ENCODE measurements around the gene PHLDB2.

Gene PHLDB2

DNA sequence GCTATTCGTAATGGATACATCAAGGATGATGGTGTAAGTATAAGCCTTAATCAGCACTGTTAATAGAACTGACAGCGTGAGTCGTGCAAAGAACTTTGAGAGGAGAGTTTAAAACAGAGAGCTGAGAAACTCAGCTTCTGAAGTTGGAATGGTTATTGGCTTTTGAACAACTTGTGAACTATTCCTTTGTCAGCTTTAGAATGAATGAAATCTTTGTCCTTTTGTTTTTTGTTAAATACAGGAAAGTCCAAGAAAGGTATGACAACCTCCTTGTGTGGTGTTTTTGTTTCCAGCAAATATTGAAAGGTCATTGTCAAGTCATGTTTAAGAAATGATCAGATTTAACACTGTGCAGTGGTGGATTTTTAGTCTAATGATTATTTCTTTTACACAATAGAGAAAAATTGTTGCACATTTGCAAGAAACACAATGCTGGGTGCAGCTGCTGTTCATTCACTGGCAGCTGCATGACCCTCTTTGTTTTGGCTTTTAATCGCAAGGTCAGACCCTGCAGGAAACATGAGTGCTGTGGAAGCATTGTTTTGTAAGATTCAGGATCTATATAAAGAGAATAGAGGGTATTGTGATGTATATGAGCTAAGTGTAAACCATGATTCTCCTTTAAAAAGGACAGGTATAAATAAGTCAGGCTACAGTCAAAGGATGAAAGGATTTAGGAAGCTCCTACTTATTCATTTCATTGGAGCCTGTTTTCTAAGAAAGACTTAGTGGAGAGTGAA lies 98.1 kb downstream of the PHLDB2 start:
- H3K4me3 ChIP-seq (ENCODE audit: low read depth, low read length), result no peak overlapping the region

DNA sequence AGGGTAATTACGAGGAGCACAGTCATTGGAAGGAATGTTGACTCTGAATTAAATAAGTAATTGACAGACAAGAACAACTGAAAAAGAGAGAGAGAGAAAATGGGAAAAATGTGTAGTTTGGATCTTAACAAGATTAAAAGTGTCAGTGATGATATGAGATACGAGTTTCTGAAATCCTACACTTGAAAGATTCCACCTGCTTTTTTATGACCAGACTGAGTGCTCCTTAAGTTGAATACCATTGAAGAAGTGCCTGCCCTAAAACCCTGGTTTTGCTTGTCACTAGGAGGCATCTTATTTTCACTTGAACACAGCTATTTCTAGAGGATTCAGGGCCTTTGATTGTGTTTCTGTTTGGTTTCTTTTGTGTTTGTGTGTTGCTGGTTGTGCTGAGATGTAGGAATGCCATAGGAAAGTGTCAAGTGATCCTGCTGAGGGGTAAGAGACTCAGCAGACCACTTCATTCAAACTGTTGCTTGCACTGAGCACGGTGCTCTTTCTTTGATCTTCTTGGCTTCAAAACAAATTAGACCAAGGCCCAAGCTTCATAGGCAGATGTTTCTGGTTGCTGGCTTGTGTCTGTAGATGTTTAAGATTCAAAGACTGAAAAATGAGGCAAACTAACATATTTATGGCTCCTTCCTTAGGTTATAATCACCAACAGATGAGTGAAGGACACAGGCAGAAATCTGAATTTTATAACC lies 102.5 kb downstream of the PHLDB2 start:
- no peak overlapping the region for H3K4me3 ChIP-seq (ENCODE audit: low read depth, low read length)

DNA sequence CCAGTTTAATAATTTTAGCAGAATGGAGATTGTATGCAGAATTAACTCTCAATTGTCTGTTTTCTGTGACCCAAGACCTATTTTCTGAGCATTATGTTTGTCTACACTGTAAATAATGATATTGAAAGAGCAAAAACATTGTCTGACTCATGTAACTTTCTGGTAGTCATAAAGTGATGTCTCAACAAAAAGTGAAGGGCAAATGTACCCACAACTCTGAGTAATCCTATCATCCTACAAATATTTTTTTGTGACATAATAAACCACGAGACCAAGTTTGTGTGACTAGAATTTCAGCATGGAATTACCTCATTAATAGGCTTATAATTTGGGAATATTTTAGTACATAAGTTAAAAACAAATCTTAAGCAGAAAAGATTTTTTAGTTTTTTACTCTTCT lies 104.4 kb downstream of the PHLDB2 start:
- no peak overlapping the region for H3K4me3 ChIP-seq (ENCODE audit: low read depth, low read length)

DNA sequence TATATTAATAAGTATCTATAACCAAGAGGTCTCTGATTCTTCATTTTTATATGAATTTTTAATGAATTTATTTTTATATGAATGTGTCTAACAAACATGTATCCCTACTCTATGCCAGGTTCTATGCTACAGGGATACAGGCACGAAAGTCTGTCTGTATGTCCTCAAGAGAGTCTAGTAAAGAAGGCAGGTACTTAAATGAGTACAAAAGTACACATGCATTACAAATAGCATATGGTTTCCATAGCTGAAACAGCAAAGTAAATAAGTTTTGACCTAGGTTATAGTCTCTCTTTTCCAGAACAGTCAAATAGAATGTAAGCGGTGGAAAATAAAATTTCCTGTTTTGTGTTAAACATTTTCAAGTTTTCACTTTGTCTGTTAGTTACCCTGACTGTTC lies 106.4 kb downstream of the PHLDB2 start:
- H3K4me3 ChIP-seq (ENCODE audit: low read depth, low read length), result no peak overlapping the region

DNA sequence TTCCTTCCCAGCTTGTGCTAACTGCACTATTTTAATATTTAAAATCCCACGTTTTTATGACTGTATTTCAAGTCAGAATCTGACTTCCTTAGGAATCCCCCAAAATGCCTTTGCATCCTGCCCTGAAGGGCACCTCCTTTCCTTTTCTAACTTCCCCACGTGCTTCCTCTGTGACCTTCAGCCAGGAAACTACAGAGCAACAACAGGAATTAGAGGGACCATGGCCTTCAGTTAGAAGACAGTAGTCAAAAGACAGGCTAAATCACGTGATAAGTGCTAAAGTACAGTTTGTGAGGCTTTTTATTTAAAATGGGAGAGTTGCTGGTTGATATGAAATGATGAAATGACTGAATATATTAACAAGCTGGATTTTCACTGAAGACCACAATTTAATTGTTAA lies 108.0 kb downstream of the PHLDB2 start:
- H3K4me3 ChIP-seq (ENCODE audit: low read depth, low read length), result no peak overlapping the region

DNA sequence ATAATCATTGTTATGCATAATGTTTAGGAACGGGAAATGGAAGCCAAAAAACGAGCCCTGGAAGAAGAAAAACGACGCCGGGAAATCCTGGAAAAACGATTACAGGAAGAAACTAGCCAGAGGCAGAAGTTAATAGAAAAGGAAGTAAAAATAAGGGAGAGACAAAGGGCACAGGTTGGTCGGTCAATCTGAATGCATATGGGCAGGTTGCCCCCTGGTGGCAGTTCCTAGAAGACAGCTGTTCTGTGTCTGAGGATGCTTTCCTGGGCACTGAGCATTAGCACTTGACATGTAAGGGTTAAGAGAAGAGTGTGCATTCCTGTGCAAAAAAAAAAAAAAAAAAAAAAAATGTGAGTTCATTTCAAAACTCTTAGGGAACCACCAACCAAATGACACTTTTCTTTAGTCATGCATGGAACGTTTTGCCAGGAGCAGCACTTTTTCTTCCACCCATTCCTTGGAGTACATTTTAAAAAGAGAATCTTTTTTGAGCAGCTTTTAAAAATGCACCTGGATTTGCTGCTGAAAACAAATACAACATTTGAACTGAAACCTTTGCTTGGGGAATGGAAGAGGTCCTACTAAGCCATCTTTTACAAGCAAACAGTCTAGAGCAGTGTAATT lies 108.7 kb downstream of the PHLDB2 start:
- H3K4me3 ChIP-seq (ENCODE audit: low read depth, low read length), result no peak overlapping the region

DNA sequence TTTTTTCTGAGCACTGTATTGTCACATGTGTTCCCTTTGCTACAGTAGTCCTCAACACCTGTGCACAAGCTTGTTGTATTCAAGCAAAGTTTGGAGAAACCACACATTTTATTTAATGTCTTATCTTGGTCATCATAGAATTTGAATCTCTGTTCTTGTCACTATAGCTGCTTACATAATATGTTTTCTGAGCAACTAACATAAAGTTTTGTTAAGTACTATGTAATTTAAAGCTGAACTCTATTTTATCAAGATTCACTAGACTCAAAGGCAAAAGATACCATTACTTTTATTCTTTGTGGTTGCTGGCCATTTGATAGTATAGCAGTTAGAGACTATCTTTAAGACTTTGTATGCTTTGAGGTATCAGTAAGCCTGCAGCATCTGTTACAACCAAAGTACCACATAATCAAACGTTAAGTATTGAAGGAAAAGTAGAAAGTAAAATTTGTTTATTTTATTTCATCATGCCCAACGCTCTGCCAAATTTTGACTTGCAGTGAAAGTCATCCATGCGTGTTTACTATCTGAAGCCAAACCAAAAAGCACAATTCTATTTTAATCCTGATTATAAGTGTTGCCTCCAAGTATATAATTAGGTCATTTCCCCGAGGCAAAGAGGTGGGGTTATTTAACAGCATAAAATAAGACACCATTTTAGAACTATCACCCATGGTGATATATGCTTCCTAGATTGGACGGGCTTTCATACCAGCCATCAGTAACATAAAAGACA lies 109.4 kb downstream of the PHLDB2 start:
- no peak overlapping the region for H3K4me3 ChIP-seq (ENCODE audit: low read depth, low read length)

DNA sequence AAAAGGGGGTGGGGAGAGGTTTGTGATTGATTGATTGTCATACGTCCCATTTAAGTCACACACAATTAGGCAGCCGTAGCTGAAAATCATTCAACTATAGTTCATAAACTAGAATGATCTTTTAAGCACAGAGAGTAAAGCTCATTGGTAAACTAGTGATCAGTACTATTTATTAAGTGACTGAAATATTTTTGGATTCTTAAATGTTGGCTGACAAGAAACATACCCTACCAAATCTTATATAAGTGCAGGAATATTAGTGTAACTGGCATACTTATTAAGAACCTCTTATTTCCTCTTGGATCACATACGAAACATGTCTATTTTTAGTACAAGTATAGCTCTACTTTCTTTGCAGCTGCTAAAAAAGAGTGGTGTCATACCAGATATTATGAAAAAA lies 111.3 kb downstream of the PHLDB2 start:
- no peak overlapping the region for H3K4me3 ChIP-seq (ENCODE audit: low read depth, low read length)

DNA sequence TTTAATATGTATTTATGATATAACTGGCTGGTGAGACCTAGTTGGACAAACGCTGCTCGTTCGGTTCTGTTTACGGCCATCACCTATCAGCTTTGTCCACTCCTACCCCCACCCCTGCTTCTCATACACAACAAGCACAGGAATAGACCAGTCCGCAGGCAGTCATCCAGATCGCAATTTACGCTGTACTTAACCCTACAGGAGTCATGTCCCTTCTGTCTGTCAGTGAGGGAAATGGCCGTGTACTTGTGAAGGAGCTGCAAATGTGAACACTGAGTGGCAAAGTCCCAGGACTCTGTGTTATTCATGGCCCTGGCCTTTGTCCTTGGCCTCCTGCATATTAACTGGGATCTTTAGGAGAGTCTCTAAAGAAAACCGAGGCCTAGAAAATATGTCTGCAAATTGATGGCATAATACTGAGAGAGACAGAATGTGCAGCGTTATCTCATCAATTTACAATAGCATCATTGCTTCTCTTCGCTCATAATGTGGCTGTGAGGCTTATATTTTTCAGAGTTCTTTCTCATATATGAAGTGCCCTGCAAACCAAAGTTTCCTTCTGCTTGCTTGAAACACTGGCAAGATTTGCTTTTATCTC lies 112.6 kb downstream of the PHLDB2 start:
- no peak overlapping the region for H3K4me3 ChIP-seq (ENCODE audit: low read depth, low read length)

DNA sequence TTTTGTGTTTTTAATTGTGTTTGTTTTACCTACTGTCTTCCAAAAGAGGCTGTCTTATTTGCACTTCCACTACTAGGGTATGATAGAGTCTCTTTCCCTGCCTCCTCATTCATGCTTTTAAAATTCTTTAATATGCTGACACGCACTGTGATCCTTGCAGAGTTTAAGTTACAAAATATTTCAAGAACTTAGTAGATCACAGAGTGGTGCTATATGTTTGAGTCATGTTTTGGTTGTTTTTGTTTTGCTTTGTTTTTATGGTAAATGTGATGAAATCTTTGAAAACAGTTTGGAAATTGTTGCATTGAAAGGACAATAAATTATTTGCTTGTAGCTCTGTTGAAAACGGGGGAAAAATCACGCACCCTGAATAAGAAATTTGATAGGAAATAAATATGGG lies 113.8 kb downstream of the PHLDB2 start:
- H3K4me3 ChIP-seq (ENCODE audit: low read depth, low read length), result no peak overlapping the region

DNA sequence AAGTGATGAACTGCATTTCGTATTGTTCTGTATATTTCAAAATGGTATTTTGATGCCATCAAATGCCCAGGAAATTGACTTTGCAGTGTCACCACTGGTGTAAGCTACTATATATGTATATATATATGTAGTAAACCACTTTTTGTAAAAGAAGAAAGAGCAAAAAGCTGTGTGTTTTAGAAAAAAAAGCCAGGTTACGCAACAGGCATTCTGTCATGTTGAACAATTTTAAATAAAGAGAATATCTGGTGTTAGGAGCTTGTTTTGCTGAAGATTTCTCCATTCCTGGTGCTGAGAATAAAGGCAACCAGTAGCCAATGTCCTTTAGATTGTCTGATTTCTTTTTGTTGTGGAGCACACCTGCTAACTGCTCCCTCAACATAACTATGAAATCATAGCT lies 116.1 kb downstream of the PHLDB2 start:
- no peak overlapping the region for H3K4me3 ChIP-seq (ENCODE audit: low read depth, low read length)

DNA sequence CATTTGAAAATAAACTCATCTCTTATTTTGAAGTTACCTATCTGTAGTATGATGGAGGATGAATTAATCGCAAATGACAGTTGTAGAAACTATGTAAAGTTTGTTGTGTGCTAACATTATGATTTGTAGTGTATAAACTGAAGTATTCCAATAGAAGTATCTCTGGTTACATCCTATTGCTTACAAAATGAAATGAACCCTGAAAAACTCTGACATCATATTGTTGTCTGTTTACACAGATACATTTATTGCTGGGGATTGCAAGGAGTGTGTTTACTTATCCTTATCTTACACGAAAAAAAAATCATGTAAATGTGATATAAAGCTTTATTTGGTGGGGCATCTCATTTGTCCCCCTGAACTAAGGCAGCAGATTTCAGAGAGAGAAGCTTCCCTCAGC lies 117.2 kb downstream of the PHLDB2 start:
- H3K4me3 ChIP-seq (ENCODE audit: low read depth, low read length), result no peak overlapping the region

DNA sequence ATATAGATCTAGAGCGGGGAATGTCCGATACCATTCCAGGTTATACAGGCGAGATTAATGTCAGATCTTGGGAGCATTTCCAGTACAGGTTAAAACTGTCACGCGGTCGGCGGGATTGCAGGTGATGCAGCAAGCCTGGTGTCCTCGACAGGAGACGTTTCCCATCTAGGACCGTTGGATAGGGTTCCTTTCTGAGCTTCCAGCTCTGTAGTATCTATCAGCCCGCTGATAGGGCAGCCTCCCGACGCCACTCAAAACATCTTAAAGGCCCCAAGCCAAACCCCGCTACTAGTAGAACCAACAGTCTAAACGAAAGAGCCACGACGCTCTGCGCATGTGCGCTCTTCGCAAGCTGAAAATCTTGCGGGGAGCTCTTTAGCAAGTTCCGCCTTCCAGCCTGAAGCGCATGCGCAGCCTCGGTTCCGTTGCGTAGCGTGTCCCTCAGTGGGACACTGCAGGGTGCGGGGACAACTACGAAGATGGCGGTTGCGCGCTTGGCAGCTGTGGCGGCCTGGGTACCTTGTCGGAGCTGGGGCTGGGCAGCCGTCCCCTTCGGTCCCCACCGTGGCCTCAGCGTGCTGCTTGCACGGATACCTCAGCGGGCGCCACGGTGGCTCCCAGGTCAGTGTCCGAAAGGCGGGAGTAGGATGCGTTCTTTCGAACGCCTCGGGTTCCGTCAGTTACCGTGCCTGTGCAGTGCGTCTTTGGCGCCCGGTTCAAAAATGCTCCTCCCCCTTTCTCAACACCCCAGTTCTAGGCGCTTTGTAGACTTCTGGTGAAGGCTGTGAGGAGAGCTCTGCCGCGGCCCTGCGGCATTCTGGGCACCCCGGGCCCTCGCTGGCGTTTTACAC lies 119.7 kb downstream of the PHLDB2 start, which contains the start of gene ABHD10:
ABHD10 (plus strand) TSS at position 444 of the 851 bp plus-strand sequence; CDS start at position 480, 36 bp downstream.
- peak within 1 kb of the TSS; percentile 67 for H3K4me3 ChIP-seq (ENCODE audit: low read depth, low read length)

DNA sequence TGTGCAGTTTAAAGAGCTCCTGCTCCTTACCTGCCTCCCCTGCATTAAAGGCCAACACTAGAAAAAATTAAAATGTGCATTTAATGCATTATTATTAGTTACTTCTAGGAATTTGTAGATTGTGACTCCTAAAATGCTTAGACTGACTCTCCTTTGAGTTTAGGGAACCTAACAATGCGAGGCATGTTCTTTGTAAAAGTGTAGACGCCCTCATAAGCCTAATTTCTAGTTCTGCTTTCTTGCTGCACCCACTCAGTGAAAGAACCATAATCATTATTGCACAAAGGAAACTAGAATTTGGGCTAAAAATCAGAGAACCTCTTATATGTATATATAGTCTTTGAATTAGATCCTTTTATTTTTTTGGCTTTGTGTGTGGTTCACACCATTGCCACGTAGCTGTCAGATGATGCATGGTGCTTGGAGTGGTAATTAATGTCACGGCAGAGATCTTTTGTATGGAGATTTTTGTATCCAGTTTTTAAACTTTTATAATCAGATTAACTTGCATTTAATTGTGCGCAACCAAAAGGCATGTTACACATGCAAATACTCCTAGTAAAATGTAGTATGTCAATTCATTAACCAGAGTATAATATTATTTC lies 120.5 kb downstream of the PHLDB2 start:
- H3K4me3 ChIP-seq (ENCODE audit: low read depth, low read length), result peak overlapping the region; percentile 67

DNA sequence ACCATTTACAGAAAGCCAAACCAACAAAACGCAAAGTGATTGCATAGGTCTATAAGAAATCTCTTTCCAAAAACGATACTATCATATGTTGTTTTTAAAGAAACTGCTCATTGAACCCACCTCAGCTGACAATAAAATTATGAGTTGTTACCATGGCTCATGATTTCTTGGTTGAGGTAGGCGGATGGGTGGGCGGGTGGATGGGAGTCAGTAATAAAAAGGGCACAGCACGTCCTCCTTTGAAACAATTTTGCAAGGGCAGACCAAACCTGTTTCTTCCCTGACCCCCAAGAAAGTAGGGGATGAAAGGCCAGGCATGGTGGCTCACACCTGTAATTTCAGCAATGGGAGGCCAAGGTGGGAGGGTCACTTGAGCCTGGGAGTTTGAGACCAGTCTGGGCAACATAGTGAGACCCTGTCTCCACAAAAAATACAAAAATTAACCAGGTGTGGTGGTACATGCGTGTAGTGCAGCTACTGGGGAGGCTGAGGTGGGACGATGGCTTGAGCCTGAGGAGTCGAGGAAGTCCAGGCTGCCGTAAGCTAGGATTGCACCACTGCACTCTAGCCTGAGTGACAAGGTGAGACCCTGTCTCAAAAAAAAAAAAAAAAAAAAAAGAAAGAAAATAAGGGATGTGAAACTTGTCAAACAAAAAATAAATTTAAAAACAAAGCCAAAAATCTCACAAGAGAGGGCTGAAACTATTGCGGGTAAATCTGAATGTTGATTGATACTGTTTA lies 121.8 kb downstream of the PHLDB2 start:
- H3K4me3 ChIP-seq (ENCODE audit: low read depth, low read length), result no peak overlapping the region

DNA sequence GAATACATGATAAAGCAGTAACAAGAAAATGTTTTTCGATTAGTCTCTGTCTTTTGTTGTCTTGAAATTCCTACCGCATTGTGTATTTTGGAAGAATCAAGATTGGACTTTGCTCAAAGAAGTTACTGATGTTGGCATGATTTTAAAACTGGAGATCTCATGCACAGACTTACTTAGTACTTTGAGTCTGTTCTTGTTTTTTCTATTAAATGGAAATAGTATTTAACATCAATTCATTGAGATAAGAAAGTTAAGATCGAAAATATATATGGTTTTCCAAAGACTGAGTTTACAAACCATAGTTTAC lies 122.3 kb downstream of the PHLDB2 start:
- no peak overlapping the region for H3K4me3 ChIP-seq (ENCODE audit: low read depth, low read length)

DNA sequence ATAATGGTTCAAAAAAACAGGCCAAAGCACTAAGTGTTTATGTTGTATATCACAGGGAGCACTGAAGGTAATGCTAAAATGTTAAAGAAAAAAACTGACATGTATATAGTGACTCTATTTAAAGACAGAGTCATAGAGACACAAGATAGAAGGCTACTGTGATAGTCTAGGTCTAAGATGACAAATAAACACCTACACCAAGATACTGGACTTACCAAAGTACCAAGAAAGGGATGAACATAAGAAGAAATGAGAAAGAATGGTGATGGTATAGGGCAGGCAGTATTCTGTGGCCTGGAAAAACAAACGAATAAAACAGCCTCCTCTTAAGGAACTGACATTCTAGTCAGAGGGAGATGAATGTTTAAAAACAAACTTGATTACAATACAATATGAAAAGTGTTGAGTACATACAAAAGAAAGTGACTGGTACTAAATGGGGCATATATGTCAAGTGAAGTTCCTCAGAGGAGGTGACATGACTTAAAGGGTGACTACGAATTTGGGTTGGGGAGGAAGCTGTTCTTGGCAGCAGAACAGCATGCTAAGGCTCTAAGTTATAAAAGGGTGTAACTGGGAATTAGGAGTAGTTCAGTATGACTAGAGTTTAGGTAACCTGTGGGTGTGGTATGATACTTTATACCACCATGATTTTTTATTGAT lies 125.7 kb downstream of the PHLDB2 start:
- no peak overlapping the region for H3K4me3 ChIP-seq (ENCODE audit: low read depth, low read length)

DNA sequence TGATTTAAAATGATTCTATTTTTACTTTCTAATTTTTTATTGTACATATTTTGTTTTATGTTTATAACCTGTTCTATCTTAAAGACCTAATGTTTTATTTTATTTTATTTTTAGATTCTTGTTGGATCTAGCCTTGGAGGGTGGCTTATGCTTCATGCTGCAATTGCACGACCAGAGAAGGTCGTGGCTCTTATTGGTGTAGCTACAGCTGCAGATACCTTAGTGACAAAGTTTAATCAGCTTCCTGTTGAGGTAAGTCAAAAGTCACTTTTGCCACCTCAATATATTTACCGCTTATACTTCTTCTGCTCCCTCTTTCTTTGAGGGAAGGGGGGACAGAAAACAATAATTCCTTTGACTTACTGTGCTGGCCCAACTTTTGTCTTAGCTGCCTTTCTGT lies 127.7 kb downstream of the PHLDB2 start:
- no peak overlapping the region for H3K4me3 ChIP-seq (ENCODE audit: low read depth, low read length)

All from iPS-11a (cell line).